NB4 (cell line): ENCODE measurements around the gene SCFD2.

Experiments
- TF ChIP-seq, protein P1 (sequence below): IDR thresholded peaks from one replicate; pipeline ENCODE4 v1.5.1; 2012; ENCODE audit warnings: low read depth, low read length
- TF ChIP-seq, protein P2 (sequence below): IDR thresholded peaks from 2 replicates; pipeline ENCODE4 v1.6.1; 2011; ENCODE audit warnings: low read depth, low read length

DNA sequence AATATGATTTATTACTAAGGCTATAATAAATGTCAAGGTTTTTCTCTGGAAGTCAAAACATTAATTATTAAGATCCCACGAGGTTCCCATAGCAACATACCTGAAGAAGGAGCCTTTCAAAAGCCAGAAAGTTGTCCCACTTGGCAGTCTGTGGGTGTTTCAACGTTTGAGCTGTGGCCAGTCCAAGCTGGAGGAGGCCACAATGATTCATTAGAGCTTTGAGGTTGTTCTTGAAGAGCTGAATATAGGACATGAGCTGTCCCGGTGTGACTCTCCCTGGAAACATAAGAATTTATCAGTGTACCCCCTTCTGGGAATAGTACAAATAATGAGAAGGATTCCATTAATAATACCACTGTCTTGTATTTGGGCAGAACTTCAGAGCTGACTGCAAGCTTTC, 92.1 kb downstream of the SCFD2 start:
- TF ChIP-seq, protein P1, sequence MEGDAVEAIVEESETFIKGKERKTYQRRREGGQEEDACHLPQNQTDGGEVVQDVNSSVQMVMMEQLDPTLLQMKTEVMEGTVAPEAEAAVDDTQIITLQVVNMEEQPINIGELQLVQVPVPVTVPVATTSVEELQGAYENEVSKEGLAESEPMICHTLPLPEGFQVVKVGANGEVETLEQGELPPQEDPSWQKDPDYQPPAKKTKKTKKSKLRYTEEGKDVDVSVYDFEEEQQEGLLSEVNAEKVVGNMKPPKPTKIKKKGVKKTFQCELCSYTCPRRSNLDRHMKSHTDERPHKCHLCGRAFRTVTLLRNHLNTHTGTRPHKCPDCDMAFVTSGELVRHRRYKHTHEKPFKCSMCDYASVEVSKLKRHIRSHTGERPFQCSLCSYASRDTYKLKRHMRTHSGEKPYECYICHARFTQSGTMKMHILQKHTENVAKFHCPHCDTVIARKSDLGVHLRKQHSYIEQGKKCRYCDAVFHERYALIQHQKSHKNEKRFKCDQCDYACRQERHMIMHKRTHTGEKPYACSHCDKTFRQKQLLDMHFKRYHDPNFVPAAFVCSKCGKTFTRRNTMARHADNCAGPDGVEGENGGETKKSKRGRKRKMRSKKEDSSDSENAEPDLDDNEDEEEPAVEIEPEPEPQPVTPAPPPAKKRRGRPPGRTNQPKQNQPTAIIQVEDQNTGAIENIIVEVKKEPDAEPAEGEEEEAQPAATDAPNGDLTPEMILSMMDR, result no peak
- TF ChIP-seq, protein P2, sequence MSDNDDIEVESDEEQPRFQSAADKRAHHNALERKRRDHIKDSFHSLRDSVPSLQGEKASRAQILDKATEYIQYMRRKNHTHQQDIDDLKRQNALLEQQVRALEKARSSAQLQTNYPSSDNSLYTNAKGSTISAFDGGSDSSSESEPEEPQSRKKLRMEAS, result no peak
